BJ (cell line): ENCODE results near the gene ACAP2. TPM values are rescaled to one million over a fixed set of nuclear protein-coding genes. Genes with fewer than 3 reads are reported as not detected.

Source experiments
- CTCF ChIA-PET: fragments of 350-600 bp; formaldehyde crosslinking; extraction: SDS; loops from one replicate; lab custom pipeline; 2021; ENCODE audit warnings: antibody characterized with exemption, inconsistent platforms; lab: Yijun Ruan, JAX
- POLR2A ChIA-PET: fragments of 300-600 bp; sonication (Branson Sonifier 250); formaldehyde crosslinking; extraction: SDS; loops from one replicate; lab custom pipeline; 2021; ENCODE audit warnings: antibody characterized with exemption; lab: Charles Lee
- DNase-seq: peaks from one replicate; pipeline ENCODE4 v3.0.0-alpha.2; 2011; ENCODE audit warnings: low read depth
- H3K27me3 ChIP-seq: 2 replicates; pipeline ENCODE4 v1.6.0; 2011; ENCODE audit warnings: low read length; ENCODE audit not compliant: control insufficient read depth, insufficient read depth
- H3K36me3 ChIP-seq: 2 replicates; pipeline ENCODE4 v1.5.1; 2011; ENCODE audit warnings: low read length; ENCODE audit not compliant: control insufficient read depth, insufficient read depth
- H3K4me3 ChIP-seq: 2 replicates; pipeline ENCODE4 v1.5.1; 2011; ENCODE audit warnings: low read depth, mild to moderate bottlenecking, control low read depth, low read length
- polyA plus RNA-seq: library from polyadenylated mRNA; depleted of rRNA; stranded (reverse); fragments of >200 nt; gene quantifications from 2 replicates; pipeline ENCODE4 v1.2.3, GENCODE V29; 2011
- TF ChIP-seq, protein P1 (sequence below): IDR thresholded peaks from 2 replicates; pipeline ENCODE4 v1.5.1; 2011; ENCODE audit warnings: low read depth, mild to moderate bottlenecking, control low read depth, inconsistent platforms, low read length, moderate library complexity; ENCODE audit not compliant: insufficient read depth

The ACAP2 gene
- polyA plus RNA-seq, 1 experiment, result 12.5 TPM

DNA sequence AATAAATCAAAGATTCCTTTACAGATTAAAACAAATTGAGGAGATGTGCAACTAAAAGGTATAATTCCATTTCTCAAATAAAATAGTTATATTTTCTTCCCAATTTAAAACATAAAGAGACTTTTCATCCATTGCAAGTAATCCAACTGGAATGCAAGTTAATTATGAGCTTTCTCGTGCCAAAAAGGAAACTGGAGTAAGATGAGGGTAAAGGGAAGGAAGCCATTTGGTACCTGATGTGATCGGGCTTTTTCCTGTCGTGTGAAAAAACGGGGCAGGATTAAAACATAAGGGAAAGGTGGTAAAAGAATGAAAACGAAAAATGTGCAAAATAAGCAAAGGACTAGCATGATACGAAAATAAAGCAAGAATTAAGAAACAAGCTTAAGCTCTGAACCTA is 130.1 kb downstream of the ACAP2 start:
- TF ChIP-seq, protein P1, sequence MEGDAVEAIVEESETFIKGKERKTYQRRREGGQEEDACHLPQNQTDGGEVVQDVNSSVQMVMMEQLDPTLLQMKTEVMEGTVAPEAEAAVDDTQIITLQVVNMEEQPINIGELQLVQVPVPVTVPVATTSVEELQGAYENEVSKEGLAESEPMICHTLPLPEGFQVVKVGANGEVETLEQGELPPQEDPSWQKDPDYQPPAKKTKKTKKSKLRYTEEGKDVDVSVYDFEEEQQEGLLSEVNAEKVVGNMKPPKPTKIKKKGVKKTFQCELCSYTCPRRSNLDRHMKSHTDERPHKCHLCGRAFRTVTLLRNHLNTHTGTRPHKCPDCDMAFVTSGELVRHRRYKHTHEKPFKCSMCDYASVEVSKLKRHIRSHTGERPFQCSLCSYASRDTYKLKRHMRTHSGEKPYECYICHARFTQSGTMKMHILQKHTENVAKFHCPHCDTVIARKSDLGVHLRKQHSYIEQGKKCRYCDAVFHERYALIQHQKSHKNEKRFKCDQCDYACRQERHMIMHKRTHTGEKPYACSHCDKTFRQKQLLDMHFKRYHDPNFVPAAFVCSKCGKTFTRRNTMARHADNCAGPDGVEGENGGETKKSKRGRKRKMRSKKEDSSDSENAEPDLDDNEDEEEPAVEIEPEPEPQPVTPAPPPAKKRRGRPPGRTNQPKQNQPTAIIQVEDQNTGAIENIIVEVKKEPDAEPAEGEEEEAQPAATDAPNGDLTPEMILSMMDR, result no peak
- Histone ChIP-seq H3K27me3 (no peaks in the 10 kb centered on the region), H3K36me3 (no peaks in the 10 kb centered on the region; the same call in 1 of the 2 replicates), H3K4me3 (no peak overlapping the region)
- DNase-seq, result no peak
- CTCF ChIA-PET, result interaction anchor here (1.1 kb wide), 1 partner anchor 41 kb away, joined by 3 read pairs; the partner anchor contains the start of gene XXYLT1
- POLR2A ChIA-PET, result no interaction called here

DNA sequence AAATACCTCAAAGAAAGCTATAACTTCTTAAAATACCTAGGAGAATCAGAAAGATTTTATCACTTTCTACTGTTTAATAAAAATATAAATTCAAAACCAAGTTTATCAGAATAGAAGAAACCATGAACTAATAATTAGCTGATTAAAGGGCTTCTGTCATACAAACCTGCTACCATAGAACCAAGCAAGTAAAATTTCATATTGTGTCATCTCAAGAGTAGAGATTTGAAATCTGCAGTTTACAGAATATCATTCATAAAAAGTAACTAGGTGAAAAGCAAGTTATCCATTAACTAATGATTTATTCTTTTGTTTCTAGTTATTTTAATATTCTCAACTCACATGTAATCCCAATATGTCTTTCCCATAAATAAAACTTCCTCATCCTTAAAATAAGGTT is 135.1 kb downstream of the ACAP2 start:
- Histone ChIP-seq H3K36me3 (no peaks in the 10 kb centered on the region; the same call in none of the 2 replicates), H3K4me3 (no peak overlapping the region), H3K27me3 (no peaks in the 10 kb centered on the region)
- TF ChIP-seq, protein P1, result no peak
- ChIA-PET POLR2A (no interaction called here), CTCF (interaction anchor here (0.9 kb wide), 1 partner anchor 10 kb away, joined by 3 read pairs; no protein-coding TSS in a partner anchor)
- DNase-seq, result no peak

DNA sequence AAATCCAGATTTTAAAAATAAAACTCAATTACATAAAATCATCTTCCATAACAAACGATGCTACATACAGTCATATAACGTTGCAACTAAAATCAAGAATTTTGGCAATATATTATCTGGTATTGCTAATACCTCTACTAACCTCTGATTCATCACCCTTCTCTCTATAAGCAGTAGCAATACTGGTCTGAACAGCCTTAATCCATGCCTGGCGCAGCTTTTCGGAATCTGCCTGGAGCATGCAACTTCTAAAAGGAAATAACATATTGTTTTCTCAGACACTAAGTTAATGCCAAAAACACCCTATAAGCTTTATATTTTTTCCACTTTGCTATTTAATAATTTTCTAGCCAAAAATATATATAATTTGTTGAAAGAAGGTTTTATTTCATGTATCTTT is 136.5 kb downstream of the ACAP2 start:
- ChIA-PET CTCF (interaction anchor here (1.1 kb wide), 1 partner anchor 35 kb away, joined by 4 read pairs; the partner anchor contains the start of gene XXYLT1), POLR2A (no interaction called here)
- no peaks in the 10 kb centered on the region; the same call in none of the 2 replicates for H3K36me3 ChIP-seq
- DNase-seq, result no peak
- no peaks in the 10 kb centered on the region for H3K27me3 ChIP-seq
- H3K4me3 ChIP-seq, result no peak overlapping the region
- TF ChIP-seq, protein P1, result no peak

DNA sequence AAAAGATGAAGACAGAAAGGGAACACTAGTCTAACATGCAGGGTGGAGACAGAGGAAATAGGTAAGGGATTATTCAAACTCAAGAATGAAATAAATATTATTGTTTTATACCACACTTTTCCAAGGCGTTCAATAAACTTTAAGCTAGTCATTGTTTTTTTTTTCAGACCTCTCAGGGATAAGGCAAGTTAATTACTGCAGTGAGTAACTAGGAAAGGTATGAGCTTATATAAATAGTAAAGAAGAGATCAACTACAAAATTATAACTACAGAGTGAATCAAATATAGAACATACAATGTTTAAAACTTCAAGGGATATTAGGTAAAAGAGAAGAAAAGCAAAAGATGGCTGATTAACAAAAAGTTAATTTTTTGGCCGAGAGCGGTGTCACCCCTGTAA is 140.4 kb downstream of the ACAP2 start:
- H3K4me3 ChIP-seq, result no peak overlapping the region
- H3K36me3 ChIP-seq, result peaks cover 2% of the 10 kb centered on the region
- ChIA-PET POLR2A (interaction anchor here (0.5 to 0.6 kb wide), 2 partner anchors 42 to 73 kb away, joined by 4 read pairs; no protein-coding TSS in a partner anchor), CTCF (interaction anchor here (1.3 to 2.2 kb wide), 3 partner anchors 16 to 48 kb away, joined by 3 to 8 read pairs (median 6); partner anchors contain the start of gene XXYLT1)
- DNase-seq, result no peak
- TF ChIP-seq, protein P1, result no peak
- no peaks in the 10 kb centered on the region for H3K27me3 ChIP-seq

DNA sequence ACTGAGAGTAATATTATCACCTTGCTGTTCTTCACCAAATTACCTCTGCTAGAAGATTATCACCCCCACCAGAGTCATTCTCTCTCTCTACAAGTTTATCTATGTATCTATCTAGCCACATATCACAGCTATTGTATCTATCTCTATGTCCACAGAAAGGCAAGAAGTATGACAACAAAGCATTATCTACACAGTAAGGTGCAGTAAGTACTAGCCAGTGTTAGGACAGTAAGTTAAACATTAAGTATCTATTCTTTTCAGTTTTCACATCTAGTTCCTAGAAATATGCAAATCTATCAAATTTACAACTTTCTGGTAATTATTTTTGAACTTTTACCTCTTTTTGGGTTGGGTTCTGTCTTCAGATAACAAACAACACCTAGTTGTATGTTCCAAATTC is 145.4 kb downstream of the ACAP2 start:
- ChIA-PET POLR2A (no interaction called here), CTCF (interaction anchor here (0.7 to 1.4 kb wide), 2 partner anchors 26 to 776 kb away, joined by 3 to 5 read pairs; partner anchors contain the start of gene XXYLT1)
- peaks cover 3% of the 10 kb centered on the region for H3K36me3 ChIP-seq
- no peak overlapping the region for H3K4me3 ChIP-seq
- no peak for DNase-seq
- TF ChIP-seq, protein P1, result no peak
- no peaks in the 10 kb centered on the region for H3K27me3 ChIP-seq
